GM12878 (cell line): Measurements from ENCODE around the gene KCNK1. TPM values are rescaled to one million over a fixed set of nuclear protein-coding genes. Genes with fewer than 3 reads are reported as not detected.

ENCODE experiments used
- ATAC-seq: fragments of 200-7000 bp; cut with Tn5 transposase; 3 replicates; pipeline ENCODE4 v1.9.1; 2020; ENCODE audit warnings: mild to moderate bottlenecking, moderate library complexity
- Bru-seq: library from RNA; stranded (reverse); fragments of 400-500 nt; gene quantifications from one replicate; lab custom pipeline; 2021; lab: Mats Ljungman, UMichigan
- BruChase-seq, 2 experiments: library from RNA; stranded (reverse); fragments of 400-500 nt; gene quantifications; one replicate each; lab custom pipeline; 2021; lab: Mats Ljungman, UMichigan
- BruUV-seq: library from RNA; stranded (reverse); fragments of 400-500 nt; replicated peaks from 2 replicates; lab custom pipeline; 2021; lab: Mats Ljungman, UMichigan
- CTCF ChIA-PET: fragments of 300-600 bp; sonication (Branson Sonifier 250); formaldehyde crosslinking; extraction: SDS; loops from one replicate; lab custom pipeline; 2021; ENCODE audit warnings: inconsistent platforms; lab: Yijun Ruan, JAX
- POLR2A ChIA-PET: fragments of 350-600 bp; formaldehyde crosslinking; extraction: SDS; loops from one replicate; lab custom pipeline; 2021; ENCODE audit warnings: inconsistent platforms; lab: Charles Lee
- RAD21 ChIA-PET: fragments of 300-600 bp; sonication (Branson Sonifier 250); formaldehyde crosslinking; loops from one replicate; lab custom pipeline; 2023; ENCODE audit warnings: antibody characterized with exemption; ENCODE audit not compliant: unreplicated experiment; lab: Charles Lee
- SMC1A ChIA-PET: fragments of 300-600 bp; sonication (Branson Sonifier 250); formaldehyde crosslinking; loops from one replicate; lab custom pipeline; 2023; ENCODE audit not compliant: unreplicated experiment, uncharacterized antibody; lab: Charles Lee
- DNase-seq: peaks from one replicate; pipeline ENCODE4 v3.0.0-alpha.2; 2011; ENCODE audit warnings: low read depth, low spot score
- FAIRE-seq: peaks from 3 replicates; lab custom pipeline; 2011; peaks lifted over from hg19 to GRCh38; lab: Jason Lieb, UNC
- H2AFZ ChIP-seq: 2 replicates; pipeline ENCODE4 v1.6.0; 2011; ENCODE audit warnings: low read depth, low read length, control low read depth; ENCODE audit not compliant: control insufficient read depth
- H3K27ac ChIP-seq: 2 replicates; pipeline ENCODE4 v1.5.1; 2011; ENCODE audit warnings: control low read depth; ENCODE audit not compliant: control insufficient read depth, insufficient read depth
- H3K27me3 ChIP-seq, 2 experiments: replicated peaks in 1 of 2; 2 replicates each; pipeline versions ENCODE4 v1.6.0 to v1.6.1; 2011; ENCODE audit warnings: low read length in 1 of 2; ENCODE audit not compliant: control insufficient read depth in 2 of 2, insufficient read depth in 2 of 2
- H3K36me3 ChIP-seq, 2 experiments: 2 replicates each; pipeline ENCODE4 v1.5.1; 2011; ENCODE audit warnings: low read length in 1 of 2; ENCODE audit not compliant: control insufficient read depth in 2 of 2, insufficient read depth in 2 of 2
- H3K4me1 ChIP-seq: 2 replicates; pipeline ENCODE4 v1.6.1; 2011; ENCODE audit warnings: mild to moderate bottlenecking, low read length, moderate library complexity, mixed read lengths; ENCODE audit not compliant: control insufficient read depth, insufficient read depth
- H3K4me2 ChIP-seq: 2 replicates; pipeline ENCODE4 v1.6.0; 2011; ENCODE audit warnings: control low read depth; ENCODE audit not compliant: control insufficient read depth, insufficient read depth
- H3K4me3 ChIP-seq: fragments of 200-600 bp; sonication (generic); 2 replicates; pipeline ENCODE4 v1.5.1; 2016
- H3K79me2 ChIP-seq: 2 replicates; pipeline ENCODE4 v1.6.0; 2011; ENCODE audit warnings: low read length; ENCODE audit not compliant: control insufficient read depth, insufficient read depth
- H3K9ac ChIP-seq: 2 replicates; pipeline ENCODE4 v1.8.0; 2011; ENCODE audit warnings: low read length, control low read depth, mixed read lengths; ENCODE audit not compliant: control insufficient read depth, insufficient read depth
- H3K9me3 ChIP-seq: replicated peaks from 3 replicates; pipeline ENCODE4 v1.5.1; 2011; ENCODE audit warnings: mild to moderate bottlenecking, low read length; ENCODE audit not compliant: control insufficient read depth, insufficient read depth
- H4K20me1 ChIP-seq: 2 replicates; pipeline ENCODE4 v1.6.0; 2011; ENCODE audit not compliant: control insufficient read depth, insufficient read depth
- BACH1 ChIP-seq: fragments of 450-650 bp; IDR thresholded peaks from 2 replicates; pipeline ENCODE4 v1.6.1; 2017; ENCODE audit warnings: mild to moderate bottlenecking, borderline replicate concordance
- CBFB ChIP-seq: IDR thresholded peaks from 2 replicates; pipeline ENCODE4 v1.6.1; 2016; ENCODE audit warnings: antibody characterized with exemption, low read depth
- CHD1 ChIP-seq: IDR thresholded peaks from 2 replicates; pipeline ENCODE4 v1.6.1; 2012; ENCODE audit warnings: low read depth, low read length, improper control_type of control experiment
- CREB1 ChIP-seq: IDR thresholded peaks from 2 replicates; pipeline ENCODE4 v1.6.1; 2012; ENCODE audit warnings: low read depth, mild to moderate bottlenecking, inconsistent platforms
- ESRRA ChIP-seq: IDR thresholded peaks from 2 replicates; pipeline ENCODE4 v1.6.1; 2012; ENCODE audit warnings: mild to moderate bottlenecking, low read length, improper control_type of control experiment
- FOS ChIP-seq: IDR thresholded peaks from 3 replicates; pipeline ENCODE4 v1.6.1; 2011; ENCODE audit warnings: borderline replicate concordance; ENCODE audit not compliant: insufficient read length; ENCODE audit errors: extremely low read depth
- HDGF ChIP-seq: fragments of 450-650 bp; IDR thresholded peaks from 2 replicates; pipeline ENCODE4 v1.6.1; 2016; ENCODE audit warnings: antibody characterized with exemption
- MEF2B ChIP-seq: fragments of 450-650 bp; IDR thresholded peaks from 2 replicates; pipeline ENCODE4 v1.6.1; 2018; ENCODE audit warnings: mild to moderate bottlenecking, moderate library complexity; ENCODE audit not compliant: partially characterized antibody, poor library complexity, severe bottlenecking
- POLR2AphosphoS5 ChIP-seq: IDR thresholded peaks from 2 replicates; pipeline ENCODE4 v1.6.1; 2011; ENCODE audit warnings: mild to moderate bottlenecking, low read length, inconsistent platforms
- PRDM15 ChIP-seq: fragments of 450-650 bp; formaldehyde crosslinking; IDR thresholded peaks from 2 replicates; pipeline ENCODE4 v1.4.0; 2020; ENCODE audit warnings: mild to moderate bottlenecking, moderate library complexity
- SIN3A ChIP-seq: IDR thresholded peaks from 2 replicates; pipeline ENCODE4 v1.6.1; 2012; ENCODE audit warnings: low read depth, low read length, improper control_type of control experiment
- SMARCA5 ChIP-seq: fragments of 450-650 bp; IDR thresholded peaks from 2 replicates; pipeline ENCODE4 v1.6.1; 2017; ENCODE audit warnings: mild to moderate bottlenecking
- ZNF217 ChIP-seq: fragments of 450-650 bp; IDR thresholded peaks from 2 replicates; pipeline ENCODE4 v1.6.1; 2017; ENCODE audit warnings: antibody characterized with exemption, mild to moderate bottlenecking
- ZNF24 ChIP-seq: fragments of 450-650 bp; IDR thresholded peaks from 2 replicates; pipeline ENCODE4 v1.6.1; 2017; ENCODE audit warnings: antibody characterized with exemption, mild to moderate bottlenecking
- ZSCAN29 ChIP-seq: fragments of 450-650 bp; IDR thresholded peaks from 2 replicates; pipeline ENCODE4 v1.6.1; 2017; ENCODE audit warnings: mild to moderate bottlenecking, moderate library complexity
- WGBS: methylation state at CpG from one replicate; pipeline ENCODE4 v1.1.6; 2016; ENCODE audit warnings: low lambda C conversion rate; ENCODE audit not compliant: insufficient replicate concordance, insufficient coverage; ENCODE audit errors: missing lambda C conversion rate; 5-methylcytosine and 5-hydroxymethylcytosine counted together
- in situ Hi-C: fragments of 300-500 bp; cut with MboI; formaldehyde crosslinking; loops from 9 replicates; pipeline ENCODE4 v1.14.3; 2018; ENCODE audit warnings: mixed read lengths
- intact Hi-C: fragments of 100-400 bp; cut with micrococcal nuclease; formaldehyde crosslinking; loops from one replicate; pipeline ENCODE4 v1.14.2; 2022; ENCODE audit not compliant: unreplicated experiment
- long read RNA-seq, 2 experiments: library from polyadenylated mRNA; unstranded; transcript quantifications; one replicate each; pipeline ENCODE4 v2.0.0, GENCODE V29; 2019 to 2020
- polyA minus RNA-seq, 3 experiments: library from RNA; depleted of rRNA, polyadenylated mRNA; stranded (reverse); fragments of >200 nt; gene quantifications; 2 replicates each; pipeline ENCODE4 v1.2.3, GENCODE V29; 2011
- polyA plus RNA-seq, 11 experiments: library from polyadenylated mRNA; depleted of rRNA in 4 of 11; unstranded in 6 of 11; stranded (reverse) in 5 of 11; fragments of >200 nt; fragmentation: Nextera tagmentation in 4 of 11; fragmentation: Illumina TruSeq in 1 of 11; extraction: Ambion mirVana in 4 of 11; extraction: Trizol in 1 of 11; gene quantifications; 1 replicate in 1 of 11; 2 replicates in 10 of 11; pipeline versions ENCODE4 v1.2.1 to v1.2.3, GENCODE V29; 2011 to 2016; ENCODE audit warnings: inconsistent platforms in 2 of 11, missing spikeins in 2 of 11, low read depth in 1 of 11
- total RNA-seq, 4 experiments: library from RNA; depleted of rRNA in 3 of 4; stranded (reverse); fragments of >200 nt in 3 of 4; fragmentation: Illumina TruSeq in 1 of 4; extraction: Trizol in 1 of 4; gene quantifications; 2 replicates each; pipeline versions ENCODE4 v1.2.1 to v1.2.3, GENCODE V29; 2013 to 2021

The KCNK1 gene
- total RNA-seq (2013; cell fraction: nucleolus; rRNA removed) = 81.2 and 85.6 TPM in 2 replicates
- 14.2 and 15.0 TPM in 2 replicates for total RNA-seq (2014; rRNA removed)
- total RNA-seq (2014; rRNA removed; fragmentation: Illumina TruSeq; extraction: Trizol) = 12.4 and 13.0 TPM in 2 replicates
- 17.0 and 18.6 TPM in 2 replicates for total RNA-seq (2021)
- 4.1 TPM for polyA plus RNA-seq (2011; ENCODE audit: low read depth)
- 27.6 and 28.4 TPM in 2 replicates for polyA plus RNA-seq (2011; rRNA removed)
- polyA plus RNA-seq (2011; cell fraction: cytosol; rRNA removed) = 26.5 and 28.7 TPM in 2 replicates
- polyA plus RNA-seq (2011; cell fraction: nucleus; rRNA removed) = 20.3 and 25.4 TPM in 2 replicates
- polyA plus RNA-seq (2012) = 6.8 and 10.7 TPM in 2 replicates
- 10.6 and 12.3 TPM in 2 replicates for polyA plus RNA-seq (2014; fragmentation: Illumina TruSeq; extraction: Trizol)
- 10 to 100 TPM in 1 of 2 experiments, 1 to 10 TPM in 1; 9.4 to 14.6 TPM for polyA plus RNA-seq (2014; fragmentation: Nextera tagmentation; extraction: Ambion mirVana)
- 14.3 and 16.0 TPM in 2 replicates for polyA plus RNA-seq (2014; rRNA removed)
- 10 to 100 TPM; 15.6 to 18.6 TPM for polyA plus RNA-seq (2016; fragmentation: Nextera tagmentation; extraction: Ambion mirVana)
- 36.1 and 43.6 TPM in 2 replicates for polyA minus RNA-seq (2011; rRNA and poly(A)+ RNA removed)
- 18.0 and 18.2 TPM in 2 replicates for polyA minus RNA-seq (2011; cell fraction: cytosol; rRNA and poly(A)+ RNA removed)
- 15.6 and 29.0 TPM in 2 replicates for polyA minus RNA-seq (2011; cell fraction: nucleus; rRNA and poly(A)+ RNA removed)
- Bru-seq, nascent RNA = percentile 97 among the genes with signal in this experiment
- percentile 91 among the genes with signal in this experiment for BruChase-seq, experiment 1, labeled RNA remaining after a 6-hour chase
- BruChase-seq, experiment 2, labeled RNA remaining after a 2-hour chase = percentile 90 among the genes with signal in this experiment
- long read RNA-seq, experiment 1, transcript KCNK1-202 (3 exons, 2,161 nt) = major isoform, 26 of 27 reads
- long read RNA-seq, experiment 1, partial matches to known transcripts = 1 of 27 reads
- long read RNA-seq, experiment 1, other reads (novel, unspliced or antisense) = 0 of 27 reads
- long read RNA-seq, experiment 2, transcript KCNK1-202 (3 exons, 2,161 nt) = major isoform, 94 of 108 reads
- long read RNA-seq, experiment 2, partial matches to known transcripts = 6 of 108 reads
- long read RNA-seq, experiment 2, other reads (novel, unspliced or antisense) = 8 of 108 reads

GRCh38 chr1:233613252-233614172 lies at the start of gene KCNK1:
TSS of gene KCNK1 (plus strand) at chr1:233614106. CDS start at chr1:233614172, 66 bp downstream.
- peak within 1 kb of the TSS; percentile 78 for H3K9ac ChIP-seq
- SMC1A ChIA-PET = interaction anchor here (0.8 to 2.1 kb wide), 10 partner anchors 10 to 166 kb away, joined by 3 to 18 read pairs (median 4); no protein-coding TSS in a partner anchor
- peak; percentile 51 for ATAC-seq
- no peak for FAIRE-seq
- no peak for DNase-seq
- 45% methylated on average over 38 of the region's 70 CpGs for WGBS
- POLR2A ChIA-PET = interaction anchor here (1.0 to 2.6 kb wide), 6 partner anchors 13 to 61 kb away, joined by 3 to 27 read pairs (median 4); no protein-coding TSS in a partner anchor
- no peaks in the 10 kb centered on the region for H4K20me1 ChIP-seq
- intact Hi-C loops (loop anchor here (1.0 kb wide), 1 partner anchor 14 kb away; no protein-coding TSS in a partner anchor), in situ Hi-C loops (no loop called here)
- H2AFZ ChIP-seq = peak within 1 kb of the TSS; percentile 93
- H3K9me3 ChIP-seq = no peaks in the 10 kb centered on the region
- H3K4me1 ChIP-seq = peaks cover 9% of the 10 kb centered on the region
- H3K79me2 ChIP-seq = peaks cover 29% of the 10 kb centered on the region
- H3K27ac ChIP-seq = peak within 1 kb of the TSS; percentile 76
- H3K4me3 ChIP-seq = peak within 1 kb of the TSS; percentile 81
- H3K4me2 ChIP-seq = peak within 1 kb of the TSS; percentile 97
- no peaks in the 10 kb centered on the region for H3K27me3 ChIP-seq
- RAD21 ChIA-PET = interaction anchor here (0.6 to 2.1 kb wide), 8 partner anchors 13 to 172 kb away, joined by 3 to 11 read pairs (median 4); no protein-coding TSS in a partner anchor
- CTCF ChIA-PET = interaction anchor here (1.4 to 2.0 kb wide), 2 partner anchors 13 to 173 kb away, joined by 3 to 6 read pairs; no protein-coding TSS in a partner anchor
- H3K36me3 ChIP-seq = no peaks in the 10 kb centered on the region
- BruUV-seq = no TSS peak
- TF ChIP-seq POLR2AphosphoS5 (0 out of 2 replicates have a peak, but pooled peaks have one; percentile 7), HDGF (peak; percentile 89; the same call in 1 of the 2 replicates), ZSCAN29 (no peak), ZNF217 (peak; percentile 67; the same call in 1 of the 2 replicates), SMARCA5 (peak; percentile 45; the same call in 1 of the 2 replicates), CHD1 (no peak), BACH1 (no peak), MEF2B (no peak), FOS (no peak), ESRRA (no peak), CREB1 (no peak), SIN3A (no peak), CBFB (0 out of 2 replicates have a peak, but pooled peaks have one; percentile 16), PRDM15 (CRISPR knock-in tag) (no peak), ZNF24 (0 out of 2 replicates have a peak, but pooled peaks have one; percentile 21)
